Stimulated activated CD4-positive, alpha-beta T cell treated with anti-CD3 and anti-CD28 coated beads, Interleukin-1b, Interleukin-23, amount 100 ng/mL, for 48 hours (primary cell): ENCODE measurements around the gene VSTM2B.
"Not testable (repeated sequence)": the region's sequence is repeated elsewhere in the genome, so short reads cannot be mapped to it uniquely, and the experiment has no call there.

Experiments used
- DNase-seq: peaks from one replicate; pipeline ENCODE4 v3.0.0-alpha.2; 2020

Gene VSTM2B

GRCh38 chr19:29525901-29526729 is at the start of gene VSTM2B:
Gene VSTM2B, plus strand, starts transcription at chr19:29525994. Its CDS starts 590 bp downstream, at chr19:29526584.
- no peak for DNase-seq

- no peak for DNase-seq
These were observed 49.3 kb upstream of the VSTM2B start for GRCh38 chr19:29476528-29476927.

- no peak for DNase-seq
These were observed 47.8 kb upstream of the VSTM2B start for GRCh38 chr19:29477831-29478577.

GRCh38 chr19:29478578-29479565 is 46.9 kb upstream of the VSTM2B start:
- peak; percentile 8 for DNase-seq

- DNase-seq: no peak
These were observed 45.9 kb upstream of the VSTM2B start for GRCh38 chr19:29479941-29480340.

- DNase-seq: no peak
These were observed 45.3 kb upstream of the VSTM2B start for GRCh38 chr19:29480507-29480906.

- no peak for DNase-seq
These were observed 42.7 kb upstream of the VSTM2B start for GRCh38 chr19:29482855-29483640.

- no peak for DNase-seq
These were observed 42.2 kb upstream of the VSTM2B start for GRCh38 chr19:29483641-29483920.

- DNase-seq: no peak
These were observed 41.7 kb upstream of the VSTM2B start for GRCh38 chr19:29483944-29484581.

- no peak for DNase-seq
These were observed 40.9 kb upstream of the VSTM2B start for GRCh38 chr19:29484876-29485275.

GRCh38 chr19:29485293-29485692 is 40.5 kb upstream of the VSTM2B start:
- DNase-seq: no peak

GRCh38 chr19:29486961-29487360 is 38.8 kb upstream of the VSTM2B start:
- not testable (repeated sequence) for DNase-seq

GRCh38 chr19:29487432-29487831 is 38.4 kb upstream of the VSTM2B start:
- no peak for DNase-seq

GRCh38 chr19:29488316-29488715 is 37.5 kb upstream of the VSTM2B start:
- DNase-seq: no peak

- no peak for DNase-seq
These were observed 36.4 kb upstream of the VSTM2B start for GRCh38 chr19:29489172-29489951.

GRCh38 chr19:29491491-29491890 is 34.3 kb upstream of the VSTM2B start:
- DNase-seq: no peak

GRCh38 chr19:29491995-29492577 is 33.7 kb upstream of the VSTM2B start:
- no peak for DNase-seq

- no peak for DNase-seq
These were observed 33.0 kb upstream of the VSTM2B start for GRCh38 chr19:29492769-29493168.

- no peak for DNase-seq
These were observed 30.7 kb upstream of the VSTM2B start for GRCh38 chr19:29495091-29495490.

- no peak for DNase-seq
These were observed 29.8 kb upstream of the VSTM2B start for GRCh38 chr19:29495901-29496441.
